MV-4-11 (cell line): Measurements from ENCODE around the gene ZGRF1.
"Not testable (repeated sequence)": the region's sequence is repeated elsewhere in the genome, so short reads cannot be mapped to it uniquely, and the experiment has no call there.

ENCODE experiments used
- DNase-seq: peaks from one replicate; lab custom pipeline; 2025; lab: John Stamatoyannopoulos, UW

The ZGRF1 gene

GRCh38 chr4:112637552-112637866 lies 800 bp upstream of the ZGRF1 start:
- no peak for DNase-seq

- DNase-seq = peak; percentile 25
Measured at GRCh38 chr4:112633477-112634235, 3.1 kb downstream of the ZGRF1 start.

GRCh38 chr4:112626228-112626627 lies 10.5 kb downstream of the ZGRF1 start:
- DNase-seq = no peak

- no peak for DNase-seq
Measured at GRCh38 chr4:112616984-112617383, 19.7 kb downstream of the ZGRF1 start.

- not testable (repeated sequence) for DNase-seq
Measured at GRCh38 chr4:112612814-112613213, 23.9 kb downstream of the ZGRF1 start.

GRCh38 chr4:112604589-112604988 lies 32.1 kb downstream of the ZGRF1 start:
- DNase-seq = peak; percentile 33

- DNase-seq = no peak
Measured at GRCh38 chr4:112594993-112595392, 41.7 kb downstream of the ZGRF1 start.

- no peak for DNase-seq
Measured at GRCh38 chr4:112593438-112594133, 43.1 kb downstream of the ZGRF1 start.

GRCh38 chr4:112592717-112593116 lies 44.0 kb downstream of the ZGRF1 start:
- no peak for DNase-seq

GRCh38 chr4:112591593-112591992 lies 45.1 kb downstream of the ZGRF1 start:
- DNase-seq = no peak

GRCh38 chr4:112589206-112589605 lies 47.5 kb downstream of the ZGRF1 start:
- peak; percentile 62 for DNase-seq

- DNase-seq = no peak
Measured at GRCh38 chr4:112585977-112586736, 50.6 kb downstream of the ZGRF1 start.

GRCh38 chr4:112567536-112567935 lies 69.2 kb downstream of the ZGRF1 start:
- no peak for DNase-seq

- no peak for DNase-seq
Measured at GRCh38 chr4:112564706-112565270, 71.9 kb downstream of the ZGRF1 start.

- peak; percentile 53 for DNase-seq
Measured at GRCh38 chr4:112563431-112564200, 73.1 kb downstream of the ZGRF1 start.

- DNase-seq = no peak
Measured at GRCh38 chr4:112562254-112562879, 74.3 kb downstream of the ZGRF1 start.

GRCh38 chr4:112560084-112560483 lies 76.6 kb downstream of the ZGRF1 start:
- peak; percentile 84 for DNase-seq

GRCh38 chr4:112559053-112559452 lies 77.7 kb downstream of the ZGRF1 start:
- no peak for DNase-seq

GRCh38 chr4:112557676-112558411 lies 78.9 kb downstream of the ZGRF1 start:
- no peak for DNase-seq

GRCh38 chr4:112554271-112554670 lies 82.4 kb downstream of the ZGRF1 start:
- not testable (repeated sequence) for DNase-seq

GRCh38 chr4:112552668-112553067 lies 84.0 kb downstream of the ZGRF1 start:
- no peak for DNase-seq
